Stimulated activated memory B cell treated with anti-CD40 and anti-IgM and Interleukin-4, amounts not matched to agents 10 μg/mL and 1 μg/mL and 100 μg/mL, for 72 hours (primary cell): ENCODE results near the gene PRC1.

Experiments used
- ATAC-seq: fragments of 150-1000 bp; cut with Tn5 transposase; 2 replicates; pipeline ENCODE4 v1.10.0; 2021
- H3K27ac Mint-ChIP-seq: one replicate; pipeline ENCODE4 v1.8.0; 2022; ENCODE audit warnings: mild to moderate bottlenecking, mixed read lengths
- H3K27me3 Mint-ChIP-seq: one replicate; pipeline ENCODE4 v1.8.0; 2022; ENCODE audit warnings: mixed read lengths
- H3K36me3 Mint-ChIP-seq: one replicate; pipeline ENCODE4 v1.8.0; 2022; ENCODE audit warnings: mixed read lengths
- H3K4me1 Mint-ChIP-seq: one replicate; pipeline ENCODE4 v1.8.0; 2022; ENCODE audit warnings: mixed read lengths
- H3K4me3 Mint-ChIP-seq: one replicate; pipeline ENCODE4 v1.8.0; 2022; ENCODE audit warnings: mild to moderate bottlenecking, moderate library complexity, mixed read lengths
- H3K9me3 Mint-ChIP-seq: one replicate; pipeline ENCODE4 v1.8.0; 2022; ENCODE audit warnings: mixed read lengths

Gene PRC1

GRCh38 chr15:90953947-90954711 lies 40.2 kb downstream of the PRC1 start:
- no peak for ATAC-seq
- H3K36me3 Mint-ChIP-seq, result peaks cover 36% of the 10 kb centered on the region
- H3K9me3 Mint-ChIP-seq, result no peaks in the 10 kb centered on the region
- peak overlapping the region; percentile 97 for H3K27ac Mint-ChIP-seq
- H3K27me3 Mint-ChIP-seq, result no peaks in the 10 kb centered on the region
- peak overlapping the region; percentile 89 for H3K4me3 Mint-ChIP-seq
- peaks cover 25% of the 10 kb centered on the region for H3K4me1 Mint-ChIP-seq

GRCh38 chr15:90952901-90953677 lies 41.2 kb downstream of the PRC1 start:
- ATAC-seq, result no peak
- no peak overlapping the region for H3K4me3 Mint-ChIP-seq
- no peak overlapping the region for H3K27ac Mint-ChIP-seq

GRCh38 chr15:90950676-90951075 lies 43.7 kb downstream of the PRC1 start:
- Mint-ChIP-seq H3K27me3 (no peaks in the 10 kb centered on the region), H3K9me3 (no peaks in the 10 kb centered on the region), H3K4me3 (no peak overlapping the region), H3K36me3 (peaks cover 68% of the 10 kb centered on the region), H3K27ac (no peak overlapping the region), H3K4me1 (peaks cover 13% of the 10 kb centered on the region)
- no peak for ATAC-seq

More at GRCh38 chr15:90952901-90953677, 41.2 kb downstream of the PRC1 start:
- H3K9me3 Mint-ChIP-seq, result no peaks in the 10 kb centered on the region
- peaks cover 46% of the 10 kb centered on the region for H3K36me3 Mint-ChIP-seq
- H3K4me1 Mint-ChIP-seq, result peaks cover 25% of the 10 kb centered on the region
- no peaks in the 10 kb centered on the region for H3K27me3 Mint-ChIP-seq

- H3K4me3 Mint-ChIP-seq, result no peak overlapping the region
- no peak overlapping the region for H3K27ac Mint-ChIP-seq
- peaks cover 10% of the 10 kb centered on the region for H3K4me1 Mint-ChIP-seq
- no peaks in the 10 kb centered on the region for H3K9me3 Mint-ChIP-seq
- H3K27me3 Mint-ChIP-seq, result no peaks in the 10 kb centered on the region
- no peak for ATAC-seq
- H3K36me3 Mint-ChIP-seq, result peaks cover 68% of the 10 kb centered on the region
Measured at GRCh38 chr15:90949979-90950675, 44.2 kb downstream of the PRC1 start.

- H3K36me3 Mint-ChIP-seq, result peaks cover 73% of the 10 kb centered on the region
- no peaks in the 10 kb centered on the region for H3K9me3 Mint-ChIP-seq
- ATAC-seq, result no peak
- no peak overlapping the region for H3K4me3 Mint-ChIP-seq
- H3K27ac Mint-ChIP-seq, result no peak overlapping the region
- no peaks in the 10 kb centered on the region for H3K4me1 Mint-ChIP-seq
- no peaks in the 10 kb centered on the region for H3K27me3 Mint-ChIP-seq
Measured at GRCh38 chr15:90948506-90948905, 45.8 kb downstream of the PRC1 start.

- Mint-ChIP-seq H3K4me1 (no peaks in the 10 kb centered on the region), H3K27ac (no peak overlapping the region), H3K27me3 (no peaks in the 10 kb centered on the region), H3K9me3 (no peaks in the 10 kb centered on the region), H3K36me3 (peaks cover 70% of the 10 kb centered on the region), H3K4me3 (no peak overlapping the region)
- ATAC-seq, result no peak
Measured at GRCh38 chr15:90947577-90948357, 46.6 kb downstream of the PRC1 start.

GRCh38 chr15:90946941-90947576 lies 47.3 kb downstream of the PRC1 start:
- no peaks in the 10 kb centered on the region for H3K4me1 Mint-ChIP-seq
- no peaks in the 10 kb centered on the region for H3K9me3 Mint-ChIP-seq
- H3K36me3 Mint-ChIP-seq, result peaks cover 72% of the 10 kb centered on the region
- H3K27me3 Mint-ChIP-seq, result no peaks in the 10 kb centered on the region
- H3K27ac Mint-ChIP-seq, result no peak overlapping the region
- no peak for ATAC-seq
- no peak overlapping the region for H3K4me3 Mint-ChIP-seq

GRCh38 chr15:90946538-90946937 lies 47.8 kb downstream of the PRC1 start:
- no peak overlapping the region for H3K4me3 Mint-ChIP-seq
- ATAC-seq, result no peak
- no peak overlapping the region for H3K27ac Mint-ChIP-seq
- no peaks in the 10 kb centered on the region for H3K4me1 Mint-ChIP-seq
- no peaks in the 10 kb centered on the region for H3K9me3 Mint-ChIP-seq
- H3K27me3 Mint-ChIP-seq, result no peaks in the 10 kb centered on the region
- H3K36me3 Mint-ChIP-seq, result peaks cover 69% of the 10 kb centered on the region

- no peak overlapping the region for H3K27ac Mint-ChIP-seq
- no peaks in the 10 kb centered on the region for H3K9me3 Mint-ChIP-seq
- no peak for ATAC-seq
- H3K4me1 Mint-ChIP-seq, result no peaks in the 10 kb centered on the region
- H3K36me3 Mint-ChIP-seq, result peaks cover 78% of the 10 kb centered on the region
- H3K4me3 Mint-ChIP-seq, result no peak overlapping the region
- H3K27me3 Mint-ChIP-seq, result no peaks in the 10 kb centered on the region
Measured at GRCh38 chr15:90945091-90945490, 49.2 kb downstream of the PRC1 start.

- no peaks in the 10 kb centered on the region for H3K9me3 Mint-ChIP-seq
- H3K4me1 Mint-ChIP-seq, result no peaks in the 10 kb centered on the region
- no peak overlapping the region for H3K27ac Mint-ChIP-seq
- no peak overlapping the region for H3K4me3 Mint-ChIP-seq
- no peaks in the 10 kb centered on the region for H3K27me3 Mint-ChIP-seq
- H3K36me3 Mint-ChIP-seq, result peaks cover 63% of the 10 kb centered on the region
- no peak for ATAC-seq
Measured at GRCh38 chr15:90942354-90943120, 51.8 kb downstream of the PRC1 start.

GRCh38 chr15:90941038-90941437 lies 53.3 kb downstream of the PRC1 start:
- H3K4me1 Mint-ChIP-seq, result peaks cover 10% of the 10 kb centered on the region
- no peak overlapping the region for H3K4me3 Mint-ChIP-seq
- peaks cover 56% of the 10 kb centered on the region for H3K36me3 Mint-ChIP-seq

GRCh38 chr15:90939756-90940155 lies 54.6 kb downstream of the PRC1 start:
- H3K36me3 Mint-ChIP-seq, result peaks cover 53% of the 10 kb centered on the region
- ATAC-seq, result no peak
- H3K27me3 Mint-ChIP-seq, result no peaks in the 10 kb centered on the region
- no peak overlapping the region for H3K27ac Mint-ChIP-seq
- no peak overlapping the region for H3K4me3 Mint-ChIP-seq
- peaks cover 15% of the 10 kb centered on the region for H3K4me1 Mint-ChIP-seq
- H3K9me3 Mint-ChIP-seq, result no peaks in the 10 kb centered on the region

More at GRCh38 chr15:90941038-90941437, 53.3 kb downstream of the PRC1 start:
- H3K9me3 Mint-ChIP-seq, result no peaks in the 10 kb centered on the region
- no peak overlapping the region for H3K27ac Mint-ChIP-seq
- no peak for ATAC-seq
- no peaks in the 10 kb centered on the region for H3K27me3 Mint-ChIP-seq

GRCh38 chr15:90938261-90938660 lies 56.1 kb downstream of the PRC1 start:
- H3K4me1 Mint-ChIP-seq, result peaks cover 24% of the 10 kb centered on the region
- H3K27me3 Mint-ChIP-seq, result no peaks in the 10 kb centered on the region
- ATAC-seq, result no peak
- H3K9me3 Mint-ChIP-seq, result no peaks in the 10 kb centered on the region
- H3K27ac Mint-ChIP-seq, result no peak overlapping the region
- H3K36me3 Mint-ChIP-seq, result peaks cover 46% of the 10 kb centered on the region
- no peak overlapping the region for H3K4me3 Mint-ChIP-seq

GRCh38 chr15:90936823-90937222 lies 57.5 kb downstream of the PRC1 start:
- peaks cover 31% of the 10 kb centered on the region for H3K4me1 Mint-ChIP-seq
- no peak overlapping the region for H3K27ac Mint-ChIP-seq
- H3K9me3 Mint-ChIP-seq, result no peaks in the 10 kb centered on the region
- no peaks in the 10 kb centered on the region for H3K27me3 Mint-ChIP-seq
- no peak overlapping the region for H3K4me3 Mint-ChIP-seq
- ATAC-seq, result no peak
- H3K36me3 Mint-ChIP-seq, result peaks cover 33% of the 10 kb centered on the region
